GM21786 (cell line): Measurements from ENCODE around the gene ALPI.

Source experiments
- ATAC-seq: cut with Tn5 transposase; IDR thresholded peaks from one replicate; pipeline ENCODE4 v1.9.1; 2021; ENCODE audit not compliant: unreplicated experiment

ALPI gene

DNA sequence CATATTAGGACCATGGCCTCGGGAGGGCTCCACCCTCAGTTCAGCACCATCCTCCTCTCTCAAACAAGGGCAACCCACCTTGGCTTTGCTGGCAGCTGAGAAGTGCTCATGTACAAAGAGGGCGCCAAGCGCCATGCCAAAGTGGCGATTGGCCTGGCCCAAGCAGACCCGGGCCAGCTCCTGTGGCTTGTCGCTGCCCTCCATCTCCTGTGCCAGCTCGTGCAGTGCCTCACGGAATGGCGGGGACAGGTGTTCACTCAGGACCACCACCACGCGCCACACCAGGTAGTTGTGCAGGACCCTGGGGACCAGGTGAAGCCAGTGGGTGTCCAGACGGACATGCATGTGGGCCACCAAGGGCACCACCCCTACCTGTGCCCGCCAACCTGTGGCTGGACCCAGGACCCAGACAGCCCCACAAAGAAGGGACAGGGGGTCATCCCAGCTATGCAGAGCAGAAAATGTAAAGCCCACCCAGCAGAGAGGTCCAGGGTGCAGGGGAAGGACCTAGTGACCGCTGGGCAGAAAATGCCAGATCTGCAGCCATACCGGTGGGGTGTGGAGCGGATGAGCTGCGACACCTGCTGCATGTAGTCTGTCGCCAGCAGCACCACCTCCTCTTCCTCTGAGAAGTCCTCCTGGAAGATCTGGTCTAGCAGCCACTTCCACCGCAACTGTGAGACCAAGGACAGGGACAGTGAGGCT, 28.1 kb downstream of the ALPI start:
- no peak for ATAC-seq

DNA sequence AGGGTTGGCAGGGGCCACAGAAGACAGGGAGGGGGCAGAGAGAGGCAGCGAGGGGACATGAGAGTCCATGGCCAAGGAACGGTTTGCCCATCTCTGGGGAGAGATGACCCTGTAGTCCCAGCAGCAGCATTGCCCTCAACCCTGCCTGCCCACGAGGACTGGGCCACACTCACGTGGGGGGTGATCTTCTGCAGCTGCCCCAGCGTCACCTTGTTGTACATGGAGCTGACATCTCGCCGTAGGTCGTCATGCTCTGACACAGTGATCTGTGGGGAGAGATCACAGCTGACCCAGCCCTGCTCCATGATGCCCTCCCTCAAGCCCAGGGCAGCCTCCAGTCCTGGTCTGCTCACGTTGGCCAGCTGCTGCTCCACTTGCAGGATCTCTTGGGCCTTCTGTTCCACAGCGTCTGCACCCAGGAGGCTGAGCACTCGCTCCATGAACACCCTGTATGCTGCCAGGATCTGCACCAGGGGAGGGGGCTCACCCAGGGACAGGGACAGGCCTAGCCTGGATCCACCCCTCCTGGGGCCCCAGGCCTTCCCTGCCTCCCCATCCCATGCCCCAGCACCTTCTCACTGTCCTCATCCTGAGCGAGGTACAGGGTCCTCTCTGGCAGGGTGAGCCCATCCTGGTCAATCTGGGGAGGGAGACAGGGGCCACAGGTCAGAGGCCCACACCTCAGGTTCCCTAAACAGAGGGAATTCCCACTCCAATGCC, 28.8 kb downstream of the ALPI start:
- ATAC-seq, result no peak

- no peak for ATAC-seq
These were observed 29.4 kb downstream of the ALPI start for GRCh38 chr2:232485348-232485756.

GRCh38 chr2:232485757-232486557, 30.0 kb downstream of the ALPI start:
- no peak for ATAC-seq

DNA sequence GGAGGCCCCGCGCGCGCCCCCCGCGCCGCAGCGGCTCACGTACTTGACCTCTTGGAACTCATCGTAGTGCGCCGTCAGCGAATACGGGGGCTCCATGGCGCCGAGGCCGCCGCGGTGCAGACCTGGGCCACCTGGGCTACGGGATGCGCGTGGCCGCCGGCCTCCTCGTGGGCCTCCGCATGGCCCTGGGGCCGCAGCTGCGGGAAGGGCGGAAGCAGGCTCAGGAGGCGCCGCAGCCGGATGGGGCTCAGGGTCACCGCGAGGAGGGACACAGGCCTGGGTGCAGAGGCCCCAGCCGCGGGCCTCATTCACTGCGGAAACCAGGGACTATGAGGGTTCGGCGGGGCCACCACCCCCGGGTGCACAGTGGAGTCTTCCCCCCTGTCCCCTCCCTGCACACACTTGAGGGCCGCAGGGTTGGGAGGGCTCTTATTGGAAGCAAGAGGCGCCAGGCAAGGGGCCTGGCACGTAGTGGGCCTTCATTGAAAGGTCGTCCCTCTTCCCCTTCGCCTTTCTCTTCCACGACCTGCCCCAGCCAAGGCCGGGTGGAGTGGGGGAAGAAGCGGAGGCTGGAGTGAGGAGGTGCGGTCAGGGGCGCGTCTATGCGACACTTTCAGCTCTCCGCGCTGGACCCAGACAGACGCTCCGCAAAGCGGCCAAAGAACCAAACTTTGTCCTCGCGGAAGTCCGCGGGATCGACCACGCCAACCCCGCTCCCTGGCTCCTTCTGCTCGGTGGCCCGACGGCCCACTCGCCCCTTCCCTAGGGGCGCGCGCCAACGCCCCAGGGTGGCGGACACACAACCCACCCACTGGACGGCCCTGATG, 30.8 kb downstream of the ALPI start:
- no peak for ATAC-seq

- no peak for ATAC-seq
These were observed 31.6 kb downstream of the ALPI start, which contains the start of gene ECEL1 for GRCh38 chr2:232487385-232488096. TSS of gene ECEL1 (minus strand) at chr2:232487834. CDS start at chr2:232486653, 1,181 bp downstream.

- ATAC-seq, result no peak
These were observed 32.3 kb downstream of the ALPI start for GRCh38 chr2:232488097-232488711.

DNA sequence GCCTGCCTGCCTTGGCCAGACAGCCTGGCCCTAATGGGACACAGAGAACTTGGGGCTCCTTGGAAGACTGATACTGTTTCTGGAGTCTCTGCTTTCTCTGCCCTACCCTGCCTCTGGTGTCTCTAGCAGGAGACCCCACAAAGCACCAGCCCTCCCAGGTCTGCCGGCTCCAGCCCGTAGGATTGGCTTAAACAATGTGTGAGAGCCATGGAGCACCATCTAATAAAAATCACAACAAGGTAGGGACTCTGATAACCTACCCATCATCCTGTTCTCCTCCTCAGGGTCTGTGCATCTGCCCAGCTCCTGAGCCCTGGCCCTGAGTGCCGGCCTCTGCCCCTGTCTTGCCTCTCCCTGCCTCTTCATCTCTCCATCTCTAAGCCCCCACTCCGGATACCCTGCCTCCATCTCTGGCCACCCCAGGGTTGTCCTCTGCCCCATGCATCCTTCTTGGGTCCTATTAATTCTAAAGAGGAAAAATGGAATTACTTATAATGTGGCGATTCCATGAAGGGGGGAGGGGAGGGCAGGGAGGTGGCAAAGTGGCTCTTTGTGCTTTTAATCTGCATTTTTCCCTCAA, 32.9 kb downstream of the ALPI start:
- no peak for ATAC-seq

DNA sequence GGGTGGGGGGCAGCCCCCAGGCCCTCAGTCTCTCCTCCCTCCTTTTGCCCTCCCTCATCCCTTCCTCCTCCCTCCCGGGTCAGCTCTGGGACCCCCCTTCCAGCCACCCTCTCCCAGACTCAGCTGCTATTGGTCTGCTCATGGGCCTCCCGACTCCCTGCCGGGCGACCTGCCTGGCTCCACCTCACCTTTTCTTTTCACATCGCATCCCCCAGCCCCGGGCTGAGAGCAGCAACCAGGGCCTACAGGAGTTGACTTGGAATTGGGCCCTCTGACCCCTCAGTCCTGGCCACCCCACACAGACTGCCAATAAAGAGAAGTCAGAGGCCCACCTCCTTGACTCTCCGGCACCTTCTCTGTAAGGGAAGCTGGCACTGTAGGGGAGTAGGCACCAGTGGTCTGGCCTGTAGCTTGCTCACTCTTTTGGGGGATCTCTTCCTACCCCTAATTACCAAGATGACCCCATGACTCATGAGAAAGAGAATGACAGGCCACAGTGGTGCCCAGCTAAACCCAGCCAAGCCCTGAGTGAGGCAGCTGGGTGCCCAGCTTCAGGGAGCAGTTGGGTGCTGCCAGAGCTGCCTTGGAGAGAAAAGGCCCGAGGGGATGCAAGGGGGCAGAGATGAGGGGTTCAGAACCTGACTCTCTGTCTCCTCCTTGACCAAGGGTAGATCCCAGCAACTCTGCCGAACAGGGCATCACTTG, 33.7 kb downstream of the ALPI start:
- no peak for ATAC-seq

DNA sequence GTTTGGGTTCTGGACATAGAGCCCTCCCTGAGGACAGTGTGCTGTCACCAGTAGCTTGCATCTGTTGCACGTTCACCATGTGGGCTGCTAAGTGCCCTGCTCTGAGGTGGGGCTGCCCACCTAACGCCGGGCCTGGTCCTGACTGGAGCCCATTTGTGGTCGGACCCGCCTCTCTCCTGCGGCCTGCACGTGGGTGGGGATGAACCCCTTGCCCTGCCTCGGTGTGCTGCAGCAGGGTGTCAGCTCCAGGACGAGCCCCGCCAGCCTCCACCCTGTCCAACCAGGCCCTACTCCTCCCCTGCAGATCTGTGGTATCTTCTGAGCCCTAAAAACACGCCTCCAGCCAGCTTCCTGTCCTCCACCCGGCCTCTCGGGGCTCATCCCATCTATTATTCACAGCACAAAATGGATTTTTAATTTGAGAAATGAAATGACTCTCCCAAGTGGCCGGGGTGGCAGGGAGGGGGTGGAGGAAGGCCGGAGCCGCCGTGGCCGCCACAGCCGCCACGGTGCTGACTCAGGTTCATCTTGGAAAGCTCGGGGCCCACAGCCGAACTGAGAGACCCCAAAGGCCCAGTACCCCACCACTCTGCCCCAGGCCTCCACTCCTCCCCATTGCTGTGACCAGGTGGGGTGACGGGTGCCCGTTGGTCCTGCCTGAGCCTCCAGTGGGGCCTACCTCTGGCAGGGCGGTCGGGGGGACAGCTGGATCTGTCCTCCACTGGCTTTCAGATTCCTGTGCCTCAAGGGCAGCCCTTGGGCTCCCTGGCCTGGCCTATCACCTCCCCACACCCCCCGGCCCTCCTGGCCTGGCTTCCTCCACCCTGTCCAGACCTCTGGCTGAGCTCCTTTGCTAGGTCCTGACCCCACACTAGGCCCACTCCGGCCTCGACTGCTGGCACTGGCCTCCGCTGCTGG, 34.5 kb downstream of the ALPI start:
- ATAC-seq, result no peak

DNA sequence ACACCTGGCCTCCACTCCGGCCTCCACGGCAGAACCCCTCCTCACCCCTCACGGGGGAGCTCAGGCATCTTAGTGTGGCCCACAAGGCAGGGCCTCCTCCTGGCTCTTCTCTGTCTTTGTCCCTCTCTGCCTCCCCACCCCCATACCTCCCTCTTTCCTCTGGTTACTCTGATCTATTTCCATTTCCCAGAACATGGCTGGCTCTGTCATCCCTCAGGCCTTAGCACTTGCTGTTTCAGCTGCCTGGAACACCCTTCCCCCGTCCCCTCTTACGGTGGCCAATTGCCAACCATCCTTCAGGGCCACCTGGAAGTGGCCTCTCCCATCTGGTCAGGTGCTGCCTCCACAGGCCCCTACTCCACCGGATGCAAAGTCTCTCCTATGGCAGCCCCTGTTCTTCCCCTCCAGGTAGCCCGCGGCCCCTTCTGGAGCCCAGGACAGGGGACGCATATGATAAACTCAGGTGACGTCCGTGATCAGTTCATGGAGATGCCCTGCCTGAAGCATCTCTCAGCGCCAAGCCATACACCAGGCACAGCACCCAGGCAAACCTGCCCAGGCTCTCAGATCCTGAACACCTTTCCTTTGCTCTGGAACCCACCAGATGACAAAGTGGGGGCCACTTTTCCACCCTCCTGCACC, 35.3 kb downstream of the ALPI start:
- ATAC-seq, result no peak

DNA sequence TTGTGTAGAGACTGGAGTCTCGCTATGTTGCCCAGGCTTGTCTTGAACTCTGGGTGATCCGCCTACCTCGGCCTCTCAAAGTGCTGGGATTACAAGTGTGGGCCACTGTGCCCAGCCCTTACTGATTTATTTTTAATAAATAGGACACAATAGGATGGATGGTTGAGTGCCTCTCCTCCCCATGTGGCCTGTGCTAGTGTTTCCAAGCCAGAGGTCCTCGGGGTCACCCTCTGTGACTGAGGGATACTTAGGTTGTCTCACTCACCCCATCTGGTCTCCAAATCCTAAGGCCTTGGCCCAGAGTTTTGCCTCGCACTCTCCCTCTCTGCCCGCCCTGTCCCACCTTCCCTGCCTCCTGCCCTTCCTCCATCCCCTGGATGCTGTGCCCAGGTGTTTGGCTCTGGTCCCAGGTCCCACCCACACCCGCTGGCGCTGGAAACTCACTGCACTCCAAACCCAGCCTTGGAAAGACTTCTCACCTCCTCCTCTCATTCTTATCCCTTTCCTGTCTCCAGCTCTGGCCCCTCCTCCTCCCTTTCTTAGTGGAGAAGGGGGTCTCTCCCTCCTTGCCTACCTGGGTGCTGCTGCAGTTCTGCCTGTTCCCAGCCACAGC, 36.4 kb downstream of the ALPI start:
- no peak for ATAC-seq

DNA sequence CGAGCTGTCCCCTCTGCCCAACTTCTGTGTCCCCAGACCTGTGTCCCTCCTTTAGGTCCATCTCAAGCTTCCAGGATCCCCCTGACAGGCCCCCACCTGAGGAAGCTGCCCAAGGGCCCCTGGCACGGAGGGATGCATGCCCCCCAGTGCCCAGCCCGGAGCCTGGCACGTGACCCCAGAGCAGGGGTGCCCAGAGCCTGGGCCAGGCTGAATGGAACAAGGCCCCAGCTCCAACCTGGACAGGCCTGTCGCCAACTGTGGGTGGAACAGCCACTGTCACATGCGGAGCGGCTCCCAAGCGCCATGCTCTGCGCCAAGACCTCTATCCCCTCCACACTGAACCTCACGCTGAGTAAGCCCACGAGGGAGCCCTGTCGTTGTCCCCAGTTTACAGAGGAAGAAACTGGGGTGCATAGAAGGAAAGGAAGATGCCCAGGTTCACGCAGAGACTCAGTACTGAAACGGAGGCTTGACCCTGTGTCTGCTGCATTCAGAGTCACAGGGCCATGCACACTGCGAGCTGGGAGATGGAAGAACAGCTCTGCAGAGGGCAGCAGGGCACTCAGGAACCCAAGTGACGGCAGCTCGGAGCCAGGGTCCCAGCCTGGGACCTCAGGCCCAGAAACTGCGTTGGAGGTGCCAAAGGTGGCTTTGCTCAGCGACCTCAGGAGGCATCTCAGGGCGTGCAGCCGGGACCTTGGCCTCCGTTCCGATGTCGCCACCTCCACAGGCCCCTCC, 37.2 kb downstream of the ALPI start:
- ATAC-seq, result no peak

DNA sequence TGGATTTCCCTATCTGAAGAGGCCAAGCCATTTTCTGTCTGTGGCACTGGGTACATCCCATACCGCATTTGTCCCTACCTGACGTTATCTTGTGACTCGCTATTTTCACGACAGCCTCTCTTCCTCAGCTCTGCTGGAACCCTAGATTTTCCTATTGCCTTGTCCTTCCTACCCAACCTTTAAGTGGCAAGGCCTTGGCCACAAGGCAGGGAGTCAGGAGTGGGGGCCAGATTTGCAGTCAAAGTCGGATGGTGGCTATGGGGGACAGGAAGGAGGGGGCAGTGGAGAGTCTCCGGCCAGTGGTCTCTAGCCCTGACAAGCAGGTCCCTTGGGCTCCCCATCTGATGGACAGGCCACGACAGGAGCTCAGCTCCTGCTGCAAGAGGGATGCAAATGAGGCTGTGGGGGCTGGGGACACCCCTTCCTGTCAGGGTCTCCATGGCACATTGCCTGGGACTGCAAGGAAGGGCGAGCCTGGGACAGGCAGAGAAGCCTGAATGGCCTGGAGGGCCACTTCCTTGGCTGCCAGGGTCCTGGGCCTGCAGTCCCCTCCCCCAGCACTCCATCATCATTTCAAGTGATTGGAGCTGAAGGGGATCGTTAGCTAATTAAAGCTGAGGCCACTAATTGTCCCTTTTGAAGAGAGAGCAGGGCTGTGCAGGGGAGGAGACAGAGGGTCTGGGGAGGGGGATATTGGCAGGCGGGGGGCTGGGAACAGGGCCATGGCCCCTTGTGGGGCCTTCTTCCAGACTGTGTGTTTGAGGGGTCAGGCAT, 37.9 kb downstream of the ALPI start:
- no peak for ATAC-seq

DNA sequence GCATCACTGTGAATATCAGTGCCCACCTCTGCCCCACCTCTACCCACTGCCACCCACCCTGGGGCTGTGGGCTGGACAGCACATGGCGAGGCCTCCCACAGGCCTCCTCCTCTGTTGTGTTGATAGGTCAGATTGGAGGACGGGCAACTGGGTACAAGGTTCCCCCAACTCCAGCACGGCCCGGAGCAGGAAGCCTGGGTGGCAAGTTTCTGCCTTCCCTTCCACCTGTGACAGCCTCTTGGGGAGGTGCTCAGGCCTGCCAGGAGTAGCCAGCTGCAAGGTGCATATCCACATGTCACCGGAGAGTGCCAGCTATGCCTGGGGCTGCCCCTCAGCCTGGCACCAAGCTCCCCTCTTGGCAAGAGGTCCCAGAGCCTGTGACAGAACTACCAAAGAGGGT, 38.6 kb downstream of the ALPI start:
- no peak for ATAC-seq
